GM12878 (cell line): Measurements from ENCODE around the gene HTRA3. TPM values are rescaled to one million over a fixed set of nuclear protein-coding genes. Genes with fewer than 3 reads are reported as not detected.

Experiments used
- ATAC-seq: fragments of 200-7000 bp; cut with Tn5 transposase; 3 replicates; pipeline ENCODE4 v1.9.1; 2020; ENCODE audit warnings: mild to moderate bottlenecking, moderate library complexity
- BruUV-seq: library from RNA; stranded (reverse); fragments of 400-500 nt; replicated peaks from 2 replicates; lab custom pipeline; 2021; lab: Mats Ljungman, UMichigan
- CTCF ChIA-PET: fragments of 300-600 bp; sonication (Branson Sonifier 250); formaldehyde crosslinking; extraction: SDS; loops from one replicate; lab custom pipeline; 2021; ENCODE audit warnings: inconsistent platforms; lab: Yijun Ruan, JAX
- POLR2A ChIA-PET: fragments of 350-600 bp; formaldehyde crosslinking; extraction: SDS; loops from one replicate; lab custom pipeline; 2021; ENCODE audit warnings: inconsistent platforms; lab: Charles Lee
- RAD21 ChIA-PET: fragments of 300-600 bp; sonication (Branson Sonifier 250); formaldehyde crosslinking; loops from one replicate; lab custom pipeline; 2023; ENCODE audit warnings: antibody characterized with exemption; ENCODE audit not compliant: unreplicated experiment; lab: Charles Lee
- SMC1A ChIA-PET: fragments of 300-600 bp; sonication (Branson Sonifier 250); formaldehyde crosslinking; loops from one replicate; lab custom pipeline; 2023; ENCODE audit not compliant: unreplicated experiment, uncharacterized antibody; lab: Charles Lee
- DNase-seq: peaks from one replicate; pipeline ENCODE4 v3.0.0-alpha.2; 2011; ENCODE audit warnings: low read depth, low spot score
- FAIRE-seq: peaks from 3 replicates; lab custom pipeline; 2011; peaks lifted over from hg19 to GRCh38; lab: Jason Lieb, UNC
- H2AFZ ChIP-seq: 2 replicates; pipeline ENCODE4 v1.6.0; 2011; ENCODE audit warnings: low read depth, low read length, control low read depth; ENCODE audit not compliant: control insufficient read depth
- H3K27ac ChIP-seq: 2 replicates; pipeline ENCODE4 v1.5.1; 2011; ENCODE audit warnings: control low read depth; ENCODE audit not compliant: control insufficient read depth, insufficient read depth
- H3K27me3 ChIP-seq, 2 experiments: replicated peaks in 1 of 2; 2 replicates each; pipeline versions ENCODE4 v1.6.0 to v1.6.1; 2011; ENCODE audit warnings: low read length in 1 of 2; ENCODE audit not compliant: control insufficient read depth in 2 of 2, insufficient read depth in 2 of 2
- H3K36me3 ChIP-seq, 2 experiments: 2 replicates each; pipeline ENCODE4 v1.5.1; 2011; ENCODE audit warnings: low read length in 1 of 2; ENCODE audit not compliant: control insufficient read depth in 2 of 2, insufficient read depth in 2 of 2
- H3K4me1 ChIP-seq: 2 replicates; pipeline ENCODE4 v1.6.1; 2011; ENCODE audit warnings: mild to moderate bottlenecking, low read length, moderate library complexity, mixed read lengths; ENCODE audit not compliant: control insufficient read depth, insufficient read depth
- H3K4me2 ChIP-seq: 2 replicates; pipeline ENCODE4 v1.6.0; 2011; ENCODE audit warnings: control low read depth; ENCODE audit not compliant: control insufficient read depth, insufficient read depth
- H3K4me3 ChIP-seq: fragments of 200-600 bp; sonication (generic); 2 replicates; pipeline ENCODE4 v1.5.1; 2016
- H3K79me2 ChIP-seq: 2 replicates; pipeline ENCODE4 v1.6.0; 2011; ENCODE audit warnings: low read length; ENCODE audit not compliant: control insufficient read depth, insufficient read depth
- H3K9ac ChIP-seq: 2 replicates; pipeline ENCODE4 v1.8.0; 2011; ENCODE audit warnings: low read length, control low read depth, mixed read lengths; ENCODE audit not compliant: control insufficient read depth, insufficient read depth
- H3K9me3 ChIP-seq: replicated peaks from 3 replicates; pipeline ENCODE4 v1.5.1; 2011; ENCODE audit warnings: mild to moderate bottlenecking, low read length; ENCODE audit not compliant: control insufficient read depth, insufficient read depth
- H4K20me1 ChIP-seq: 2 replicates; pipeline ENCODE4 v1.6.0; 2011; ENCODE audit not compliant: control insufficient read depth, insufficient read depth
- BACH1 ChIP-seq: fragments of 450-650 bp; IDR thresholded peaks from 2 replicates; pipeline ENCODE4 v1.6.1; 2017; ENCODE audit warnings: mild to moderate bottlenecking, borderline replicate concordance
- BHLHE40 ChIP-seq, 2 experiments: fragments of 450-650 bp in 1 of 2; IDR thresholded peaks; 2 replicates each; pipeline ENCODE4 v1.6.1; 2011 to 2017; ENCODE audit warnings: low read depth in 2 of 2, borderline replicate concordance in 1 of 2, improper control_type of control experiment in 1 of 2, low read length in 1 of 2, mild to moderate bottlenecking in 1 of 2
- CBFB ChIP-seq: IDR thresholded peaks from 2 replicates; pipeline ENCODE4 v1.6.1; 2016; ENCODE audit warnings: antibody characterized with exemption, low read depth
- HSF1 ChIP-seq: fragments of 150-350 bp; IDR thresholded peaks from 2 replicates; pipeline ENCODE4 v1.6.1; 2014; ENCODE audit warnings: mild to moderate bottlenecking, low read depth, low read length
- IKZF2 ChIP-seq, 2 experiments: fragments of 450-650 bp; IDR thresholded peaks; 2 replicates each; pipeline ENCODE4 v1.6.1; 2017; ENCODE audit warnings: mild to moderate bottlenecking in 2 of 2, moderate library complexity in 2 of 2
- KAT2A ChIP-seq: conservative IDR thresholded peaks from 2 replicates; pipeline ENCODE4 v1.6.1; 2011; ENCODE audit warnings: low read depth, low read length; ENCODE audit not compliant: control insufficient read depth
- MEF2B ChIP-seq: fragments of 450-650 bp; IDR thresholded peaks from 2 replicates; pipeline ENCODE4 v1.6.1; 2018; ENCODE audit warnings: mild to moderate bottlenecking, moderate library complexity; ENCODE audit not compliant: partially characterized antibody, poor library complexity, severe bottlenecking
- NFIC ChIP-seq: IDR thresholded peaks from 2 replicates; pipeline ENCODE4 v1.6.1; 2012; ENCODE audit warnings: low read depth, mild to moderate bottlenecking, inconsistent platforms, low read length, moderate library complexity
- PML ChIP-seq: IDR thresholded peaks from 2 replicates; pipeline ENCODE4 v1.6.1; 2012; ENCODE audit warnings: low read length, inconsistent platforms
- RCOR1 ChIP-seq: conservative IDR thresholded peaks from 2 replicates; pipeline ENCODE4 v1.6.1; 2012; ENCODE audit warnings: low read depth, low read length, improper control_type of control experiment
- SKIL ChIP-seq: fragments of 450-650 bp; IDR thresholded peaks from 2 replicates; pipeline ENCODE4 v1.6.1; 2017; ENCODE audit warnings: mild to moderate bottlenecking, low read depth, inconsistent platforms; ENCODE audit not compliant: poor library complexity, severe bottlenecking
- SREBF1 ChIP-seq: IDR thresholded peaks from 2 replicates; pipeline ENCODE4 v1.6.1; 2012; ENCODE audit warnings: mild to moderate bottlenecking, low read length
- USF1 ChIP-seq: IDR thresholded peaks from 2 replicates; pipeline ENCODE4 v1.6.1; 2011; ENCODE audit warnings: borderline replicate concordance, low read depth, mild to moderate bottlenecking, moderate library complexity, mixed read lengths, low read length; ENCODE audit not compliant: insufficient read depth; ENCODE audit errors: extremely low read length
- ZNF622 ChIP-seq: fragments of 450-650 bp; IDR thresholded peaks from 2 replicates; pipeline ENCODE4 v1.6.1; 2017; ENCODE audit warnings: mild to moderate bottlenecking, inconsistent platforms
- ZNF687 ChIP-seq: fragments of 450-650 bp; IDR thresholded peaks from 2 replicates; pipeline ENCODE4 v1.6.1; 2017; ENCODE audit warnings: mild to moderate bottlenecking, moderate library complexity
- in situ Hi-C: fragments of 300-500 bp; cut with MboI; formaldehyde crosslinking; loops from 9 replicates; pipeline ENCODE4 v1.14.3; 2018; ENCODE audit warnings: mixed read lengths
- intact Hi-C: fragments of 100-400 bp; cut with micrococcal nuclease; formaldehyde crosslinking; loops from one replicate; pipeline ENCODE4 v1.14.2; 2022; ENCODE audit not compliant: unreplicated experiment
- polyA plus RNA-seq, 11 experiments: library from polyadenylated mRNA; depleted of rRNA in 4 of 11; unstranded in 6 of 11; stranded (reverse) in 5 of 11; fragments of >200 nt; fragmentation: Nextera tagmentation in 4 of 11; fragmentation: Illumina TruSeq in 1 of 11; extraction: Ambion mirVana in 4 of 11; extraction: Trizol in 1 of 11; gene quantifications; 1 replicate in 1 of 11; 2 replicates in 10 of 11; pipeline versions ENCODE4 v1.2.1 to v1.2.3, GENCODE V29; 2011 to 2016; ENCODE audit warnings: inconsistent platforms in 2 of 11, missing spikeins in 2 of 11, low read depth in 1 of 11
- total RNA-seq, 4 experiments: library from RNA; depleted of rRNA in 3 of 4; stranded (reverse); fragments of >200 nt in 3 of 4; fragmentation: Illumina TruSeq in 1 of 4; extraction: Trizol in 1 of 4; gene quantifications; 2 replicates each; pipeline versions ENCODE4 v1.2.1 to v1.2.3, GENCODE V29; 2013 to 2021
- TF ChIP-seq, protein P1 (sequence below): IDR thresholded peaks from 2 replicates; pipeline ENCODE4 v1.6.1; 2011; ENCODE audit warnings: low read depth, mild to moderate bottlenecking, low read length, moderate library complexity, borderline replicate concordance; ENCODE audit errors: extremely low read depth

HTRA3 gene
- total and polyA plus RNA-seq, 10 of the 15 experiments (the other 5 are each of a cell fraction or from before 2014, with no cell fraction given) = 0.04 to 1.2 (median 0.08) TPM; not detected in 7

GRCh38 chr4:8312976-8313375, 43.4 kb downstream of the HTRA3 start:
- no peak overlapping the region for H3K9ac ChIP-seq
- ChIA-PET CTCF (no interaction called here), SMC1A (no interaction called here), POLR2A (no interaction called here), RAD21 (no interaction called here)
- DNase-seq (no peak), ATAC-seq (no peak), FAIRE-seq (no peak)
- no peaks in the 10 kb centered on the region for H3K9me3 ChIP-seq
- H3K4me2 ChIP-seq = no peak overlapping the region
- no TSS peak for BruUV-seq
- no peaks in the 10 kb centered on the region; a peak in 2 of 4 replicates for H3K27me3 ChIP-seq
- no peak overlapping the region for H3K27ac ChIP-seq
- H3K4me3 ChIP-seq = no peak overlapping the region
- H2AFZ ChIP-seq = no peak overlapping the region
- H3K79me2 ChIP-seq = no peaks in the 10 kb centered on the region
- intact Hi-C loops (no loop called here), in situ Hi-C loops (no loop called here)
- H3K36me3 ChIP-seq = no peaks in the 10 kb centered on the region
- no peaks in the 10 kb centered on the region for H4K20me1 ChIP-seq
- H3K4me1 ChIP-seq = no peaks in the 10 kb centered on the region
- TF ChIP-seq ZNF622 (no peak), NFIC (no peak), BACH1 (no peak), RCOR1 (no peak), IKZF2 (IDR thresholded peaks at IDR 0.05) (no peak), SREBF1 (no peak), HSF1 (no peak), USF1 (no peak), KAT2A (no peak), CBFB (no peak), BHLHE40 (IDR thresholded peaks at IDR 0.05; ENCODE audit: borderline replicate concordance in 1 of 2, low read depth in 2 of 2, low read length in 1 of 2) (no peak), SKIL (no peak), PML (no peak), ZNF687 (no peak), MEF2B (no peak)
- TF ChIP-seq, protein P1, sequence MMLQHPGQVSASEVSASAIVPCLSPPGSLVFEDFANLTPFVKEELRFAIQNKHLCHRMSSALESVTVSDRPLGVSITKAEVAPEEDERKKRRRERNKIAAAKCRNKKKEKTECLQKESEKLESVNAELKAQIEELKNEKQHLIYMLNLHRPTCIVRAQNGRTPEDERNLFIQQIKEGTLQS = no peak
